HG02798 (cell line): ENCODE measurements around the gene ANGPT4.
"Not testable (repeated sequence)": the region's sequence is repeated elsewhere in the genome, so short reads cannot be mapped to it uniquely, and the experiment has no call there.

ENCODE experiments used
- ATAC-seq: cut with Tn5 transposase; IDR thresholded peaks from one replicate; pipeline ENCODE4 v1.9.1; 2021; ENCODE audit warnings: mild to moderate bottlenecking; ENCODE audit not compliant: unreplicated experiment, poor library complexity

Gene ANGPT4

GRCh38 chr20:910132-910869, 5.8 kb downstream of the ANGPT4 start:
- ATAC-seq = no peak

- ATAC-seq = no peak
These were observed 6.5 kb downstream of the ANGPT4 start for GRCh38 chr20:909641-910040.

GRCh38 chr20:906703-907270, 9.3 kb downstream of the ANGPT4 start:
- no peak for ATAC-seq

- no peak for ATAC-seq
These were observed 10.1 kb downstream of the ANGPT4 start for GRCh38 chr20:906001-906520.

GRCh38 chr20:905396-905961, 10.7 kb downstream of the ANGPT4 start:
- ATAC-seq = no peak

GRCh38 chr20:904039-904545, 12.0 kb downstream of the ANGPT4 start:
- no peak for ATAC-seq

- ATAC-seq = not testable (repeated sequence)
These were observed 18.7 kb downstream of the ANGPT4 start for GRCh38 chr20:897436-897835.

GRCh38 chr20:896501-897025, 19.6 kb downstream of the ANGPT4 start:
- no peak for ATAC-seq

GRCh38 chr20:892371-892770, 23.8 kb downstream of the ANGPT4 start:
- ATAC-seq = not testable (repeated sequence)

- ATAC-seq = no peak
These were observed 24.4 kb downstream of the ANGPT4 start for GRCh38 chr20:891706-892080.

GRCh38 chr20:891058-891705, 25.0 kb downstream of the ANGPT4 start:
- ATAC-seq = no peak

GRCh38 chr20:890666-891057, 25.5 kb downstream of the ANGPT4 start:
- ATAC-seq = no peak

GRCh38 chr20:889932-890463, 26.1 kb downstream of the ANGPT4 start:
- ATAC-seq = no peak

- no peak for ATAC-seq
These were observed 27.0 kb downstream of the ANGPT4 start for GRCh38 chr20:889106-889505.

- ATAC-seq = no peak
These were observed 28.1 kb downstream of the ANGPT4 start for GRCh38 chr20:888057-888456.

- ATAC-seq = no peak
These were observed 29.0 kb downstream of the ANGPT4 start for GRCh38 chr20:887137-887536.

- ATAC-seq = no peak
These were observed 30.9 kb downstream of the ANGPT4 start for GRCh38 chr20:884983-885952.

GRCh38 chr20:881783-882144, 34.4 kb downstream of the ANGPT4 start:
- ATAC-seq = no peak

GRCh38 chr20:881051-881782, 34.9 kb downstream of the ANGPT4 start:
- ATAC-seq = no peak
